GM21526 (cell line): ENCODE data around the gene SMIM29.

Source experiments
- ATAC-seq: cut with Tn5 transposase; IDR thresholded peaks from one replicate; pipeline ENCODE4 v1.9.1; 2021; ENCODE audit warnings: moderate library complexity; ENCODE audit not compliant: unreplicated experiment, low FRiP score

Gene SMIM29

DNA sequence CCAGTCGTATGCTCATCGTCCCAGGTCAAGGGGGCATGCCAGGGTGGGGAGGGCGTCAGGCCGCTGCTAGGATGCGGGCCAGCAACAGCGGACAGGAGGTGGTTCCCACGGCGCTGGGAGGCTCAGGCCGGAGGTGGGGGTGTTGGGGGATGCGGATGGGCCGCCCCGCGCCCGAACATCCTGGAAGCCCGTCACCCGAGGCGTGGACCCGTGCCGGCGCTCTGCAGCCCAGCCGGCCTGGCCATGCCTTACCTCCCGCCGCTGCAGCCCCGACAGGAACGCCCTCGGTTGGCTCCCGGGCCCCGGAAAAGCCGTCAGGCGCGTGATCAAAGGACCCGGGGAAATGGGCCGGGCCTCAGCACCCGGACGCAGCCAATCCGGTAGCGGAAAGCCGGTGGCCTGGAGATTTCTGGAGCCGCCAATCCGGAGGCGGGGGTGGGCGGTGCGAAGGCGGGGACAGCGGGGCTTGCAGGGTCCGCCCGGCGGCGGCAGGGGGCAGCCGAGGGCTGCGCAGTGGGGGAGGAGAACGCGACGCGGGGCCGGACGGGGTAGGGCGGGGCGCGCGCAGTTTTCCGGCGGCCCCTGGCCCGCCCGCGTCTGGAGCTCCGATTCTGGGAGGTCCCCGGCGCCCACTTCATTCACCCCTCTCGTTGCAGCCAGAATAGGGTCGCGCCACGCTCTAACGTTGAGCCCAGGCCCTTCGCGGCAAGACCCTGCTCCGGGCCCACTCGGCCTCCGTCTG, at the start of gene SMIM29:
Gene SMIM29 (minus strand): TSS at position 280 of the 742 bp plus-strand sequence. CDS start 1,215 bp downstream, outside the sequence.
- ATAC-seq: peak; percentile 70

GRCh38 chr6:34295721-34296120, 46.9 kb upstream of the SMIM29 start:
- ATAC-seq: peak; percentile 72

DNA sequence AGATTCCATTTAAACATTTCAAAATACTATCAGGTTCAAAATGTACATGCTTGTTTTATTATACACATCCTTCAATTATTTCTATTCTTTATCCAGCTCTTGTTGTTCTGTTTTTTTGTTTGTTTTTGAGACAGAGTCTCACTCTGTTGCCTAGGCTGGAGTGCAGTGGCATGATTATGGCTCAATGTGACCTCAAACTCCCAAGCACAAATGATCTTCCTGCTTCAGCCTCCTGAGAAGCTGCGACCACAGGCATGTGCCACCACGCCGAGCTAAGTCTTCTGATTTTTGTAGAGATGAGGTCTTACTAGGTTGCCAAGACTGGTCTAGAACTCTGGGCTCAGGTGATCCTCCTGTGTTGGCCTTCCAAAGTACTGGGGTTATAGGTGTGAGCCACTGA, 44.1 kb upstream of the SMIM29 start:
- ATAC-seq: no peak

GRCh38 chr6:34289137-34289536, 40.3 kb upstream of the SMIM29 start:
- no peak for ATAC-seq

GRCh38 chr6:34288581-34288980, 39.8 kb upstream of the SMIM29 start:
- ATAC-seq: no peak

- no peak for ATAC-seq
These were observed 36.8 kb upstream of the SMIM29 start for GRCh38 chr6:34285448-34286164.

- no peak for ATAC-seq
These were observed 36.0 kb upstream of the SMIM29 start for GRCh38 chr6:34284563-34285447.

- no peak for ATAC-seq
These were observed 33.0 kb upstream of the SMIM29 start for GRCh38 chr6:34281702-34282334.

DNA sequence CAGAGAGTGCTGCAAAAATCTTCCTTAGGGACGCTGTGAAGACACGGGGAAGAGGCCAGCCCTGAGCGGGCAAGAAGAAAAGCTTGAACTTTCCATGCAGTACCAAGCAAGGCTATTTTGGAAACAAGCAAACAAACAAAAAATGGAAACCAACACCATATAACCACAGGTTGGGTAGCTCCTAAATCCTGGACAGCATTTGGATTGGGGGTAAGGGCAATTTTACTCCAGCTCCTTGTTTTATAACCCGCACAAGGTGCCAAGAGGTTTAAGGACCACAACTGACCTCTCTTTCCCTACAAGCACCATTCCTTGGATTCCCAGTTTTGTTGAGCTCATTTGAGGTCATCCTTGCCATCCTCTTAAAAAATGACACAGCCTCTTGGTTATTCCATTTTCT, 31.4 kb upstream of the SMIM29 start:
- no peak for ATAC-seq

GRCh38 chr6:34278833-34279232, 30.0 kb upstream of the SMIM29 start:
- ATAC-seq: no peak

DNA sequence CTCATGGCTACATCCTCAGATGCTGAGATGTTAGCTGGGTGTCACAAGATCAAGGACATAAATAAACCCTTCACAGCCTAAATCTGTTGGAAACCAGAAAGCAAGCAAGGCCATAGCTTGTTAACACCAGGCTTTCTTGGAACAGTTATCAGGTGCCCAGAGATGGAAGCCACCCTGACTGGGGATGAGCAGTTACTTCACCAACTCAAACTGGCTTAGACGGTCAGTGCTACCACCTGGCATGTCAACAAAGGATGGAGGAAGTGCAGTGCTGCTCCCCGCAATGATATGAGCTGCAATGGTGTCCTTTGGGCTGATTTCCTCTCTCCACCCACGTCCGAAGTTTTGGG, 28.9 kb upstream of the SMIM29 start:
- ATAC-seq: no peak

DNA sequence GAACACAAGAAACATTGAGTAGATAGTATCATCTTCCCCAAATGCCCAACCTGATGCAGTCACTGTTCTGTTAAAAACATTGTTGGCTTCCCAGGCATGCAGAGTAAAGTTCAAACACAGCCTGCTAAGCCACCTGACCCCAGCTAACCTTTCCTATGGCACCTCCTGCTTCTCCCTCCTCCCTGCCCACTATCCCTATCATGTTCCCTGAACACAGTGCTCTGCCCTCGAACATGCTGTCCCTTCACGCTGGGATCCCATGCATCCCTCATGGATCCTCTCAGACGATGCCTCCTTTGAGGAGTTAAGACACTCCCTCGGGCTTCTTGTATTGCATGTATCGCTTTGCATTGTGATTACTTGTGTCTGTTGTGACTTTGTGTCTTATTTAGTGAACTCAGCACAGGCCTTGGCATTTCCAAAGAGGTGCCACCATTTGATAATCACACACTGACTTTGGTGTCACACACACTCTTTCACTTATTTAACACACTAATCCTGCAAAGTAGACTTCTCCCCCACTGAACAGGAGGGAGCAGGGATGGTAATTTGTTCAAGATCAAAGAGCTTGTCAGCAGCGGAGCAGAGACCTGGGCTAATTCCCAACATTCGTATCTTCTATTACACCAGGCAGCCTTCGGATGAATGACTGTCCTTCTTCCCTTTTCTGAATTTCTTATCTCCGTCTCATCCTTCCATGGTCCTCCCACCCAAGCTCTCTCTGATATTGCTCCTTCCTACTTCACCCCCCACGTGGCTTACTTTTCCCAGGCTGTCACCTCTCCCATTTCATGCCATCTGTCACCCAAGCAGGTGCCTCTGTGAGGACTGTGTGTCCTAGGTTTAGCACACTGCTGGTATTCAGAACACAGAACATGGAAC, 28.3 kb upstream of the SMIM29 start:
- ATAC-seq: no peak

DNA sequence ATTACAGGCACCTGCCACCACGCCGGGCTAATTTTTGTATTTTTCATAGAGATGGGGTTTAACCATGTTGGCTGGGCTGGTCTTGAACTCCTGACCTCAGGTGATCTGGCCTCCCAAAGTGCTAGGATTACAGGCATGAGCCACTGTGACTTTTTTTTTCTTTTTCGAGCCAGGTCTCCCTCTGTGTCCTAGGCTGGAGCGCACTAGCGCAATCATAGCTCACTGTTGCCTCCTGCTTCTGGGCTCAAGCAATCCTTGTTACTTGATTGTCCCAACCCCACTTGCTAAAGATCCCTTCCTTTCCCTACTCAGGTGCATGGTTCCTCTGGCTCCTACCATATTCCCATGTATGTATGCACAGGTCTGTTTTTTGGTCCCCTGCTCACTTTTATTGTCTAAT, 27.4 kb upstream of the SMIM29 start:
- ATAC-seq: no peak

- no peak for ATAC-seq
These were observed 26.5 kb upstream of the SMIM29 start for GRCh38 chr6:34275128-34275804.

GRCh38 chr6:34274129-34274528, 25.3 kb upstream of the SMIM29 start:
- ATAC-seq: no peak

- no peak for ATAC-seq
These were observed 24.5 kb upstream of the SMIM29 start for GRCh38 chr6:34273242-34273805.

- ATAC-seq: no peak
These were observed 23.5 kb upstream of the SMIM29 start for GRCh38 chr6:34272013-34272926.
